ENCODE data around the gene CAT.

- TF ChIP-seq CTCF (IDR thresholded peaks at IDR 0.05; ENCODE audit: low read depth, low read length, poor library complexity, severe bottlenecking) (no peak), EZH2phosphoT487 (IDR thresholded peaks at IDR 0.05; ENCODE audit: borderline replicate concordance, low read length) (no peak)
These were observed 11.4 kb upstream of the CAT start for GRCh38 chr11:34427186-34427805.
